IMR-90 (cell line): ENCODE results near the gene CTDP1. TPM values are rescaled to one million over a fixed set of nuclear protein-coding genes. Genes with fewer than 3 reads are reported as not detected.

ENCODE experiments used
- ATAC-seq: fragments of 200-7000 bp; cut with Tn5 transposase; 2 replicates; pipeline ENCODE4 v1.9.1; 2020; ENCODE audit warnings: low read depth, mild to moderate bottlenecking, moderate library complexity
- BruUV-seq: library from RNA; stranded (reverse); fragments of 400-500 nt; replicated peaks from 2 replicates; lab custom pipeline; 2021; lab: Mats Ljungman, UMichigan
- CTCF ChIA-PET: fragments of 300-600 bp; formaldehyde crosslinking; extraction: SDS; loops from one replicate; lab custom pipeline; 2021; ENCODE audit warnings: antibody characterized with exemption; lab: Yijun Ruan, JAX
- POLR2A ChIA-PET: fragments of 300-600 bp; sonication (Branson Sonifier 250); formaldehyde crosslinking; loops from one replicate; lab custom pipeline; 2022; ENCODE audit warnings: antibody characterized with exemption; ENCODE audit not compliant: unreplicated experiment; lab: Charles Lee
- DNase-seq: peaks from one replicate; pipeline ENCODE4 v3.0.0; 2013
- H2AFZ ChIP-seq: replicated peaks from 2 replicates; pipeline ENCODE3; 2013; ENCODE audit warnings: low read length, mild to moderate bottlenecking; ENCODE audit not compliant: poor library complexity
- H2AK5ac ChIP-seq: 2 replicates; pipeline ENCODE4 v1.6.1; 2013; ENCODE audit warnings: low read depth, low read length, inconsistent platforms
- H2AK9ac ChIP-seq: replicated peaks from 2 replicates; pipeline ENCODE3; 2013; ENCODE audit warnings: mild to moderate bottlenecking, low read depth, low read length, moderate library complexity; ENCODE audit not compliant: poor library complexity
- H2BK120ac ChIP-seq: 2 replicates; pipeline ENCODE4 v1.6.1; 2013; ENCODE audit warnings: low read depth, low read length, inconsistent platforms
- H2BK15ac ChIP-seq: 3 replicates; pipeline ENCODE4 v1.6.1; 2013; ENCODE audit warnings: low read depth, low read length, inconsistent platforms
- H2BK20ac ChIP-seq: 2 replicates; pipeline ENCODE4 v1.6.1; 2013; ENCODE audit warnings: low read depth, mild to moderate bottlenecking, inconsistent platforms, low read length, moderate library complexity
- H2BK5ac ChIP-seq: 2 replicates; pipeline ENCODE4 v1.6.1; 2013; ENCODE audit warnings: mild to moderate bottlenecking, low read depth, low read length, inconsistent platforms; ENCODE audit not compliant: poor library complexity, severe bottlenecking
- H3K14ac ChIP-seq: replicated peaks from 2 replicates; pipeline ENCODE4 v1.6.1; 2013; ENCODE audit warnings: low read depth, low read length, inconsistent platforms
- H3K18ac ChIP-seq: 2 replicates; pipeline ENCODE4 v1.6.1; 2013; ENCODE audit warnings: low read depth, low read length, control low read depth
- H3K23ac ChIP-seq: 2 replicates; pipeline ENCODE4 v1.6.1; 2013; ENCODE audit warnings: low read depth, low read length, inconsistent platforms
- H3K27ac ChIP-seq: 2 replicates; pipeline ENCODE4 v1.5.1; 2013; ENCODE audit warnings: mild to moderate bottlenecking, control low read depth, low read length; ENCODE audit not compliant: insufficient read depth
- H3K27me3 ChIP-seq: 2 replicates; pipeline ENCODE4 v1.6.1; 2013; ENCODE audit warnings: low read length; ENCODE audit not compliant: control insufficient read depth, insufficient read depth
- H3K36me3 ChIP-seq: 2 replicates; pipeline ENCODE4 v1.6.1; 2013; ENCODE audit warnings: low read length, mixed read lengths; ENCODE audit not compliant: control insufficient read depth, insufficient read depth
- H3K4ac ChIP-seq: 2 replicates; pipeline ENCODE4 v1.6.1; 2013; ENCODE audit warnings: low read depth, low read length, inconsistent platforms
- H3K4me1 ChIP-seq: 2 replicates; pipeline ENCODE4 v1.6.1; 2013; ENCODE audit warnings: low read length, mixed read lengths; ENCODE audit not compliant: control insufficient read depth, insufficient read depth
- H3K4me2 ChIP-seq: 2 replicates; pipeline ENCODE4 v1.6.1; 2013; ENCODE audit warnings: low read depth, mild to moderate bottlenecking, control low read depth, low read length, moderate library complexity
- H3K4me3 ChIP-seq: 2 replicates; pipeline ENCODE4 v1.5.1; 2013; ENCODE audit warnings: low read depth, mild to moderate bottlenecking, control low read depth, low read length, moderate library complexity; ENCODE audit not compliant: insufficient read depth
- H3K56ac ChIP-seq: 2 replicates; pipeline ENCODE4 v1.6.1; 2013; ENCODE audit warnings: low read length, inconsistent platforms; ENCODE audit not compliant: insufficient read depth; ENCODE audit errors: extremely low read depth
- H3K79me1 ChIP-seq, 2 experiments: 2 replicates each; pipeline ENCODE4 v1.6.1; 2013; ENCODE audit warnings: low read length in 2 of 2, inconsistent platforms in 1 of 2, low read depth in 1 of 2
- H3K9ac ChIP-seq: 2 replicates; pipeline ENCODE4 v1.6.1; 2013; ENCODE audit warnings: low read depth, low read length, control low read depth
- H3K9me1 ChIP-seq: 2 replicates; pipeline ENCODE4 v1.6.1; 2013; ENCODE audit warnings: low read length, inconsistent platforms; ENCODE audit not compliant: insufficient read depth
- H3K9me3 ChIP-seq: 2 replicates; pipeline ENCODE4 v1.6.1; 2013; ENCODE audit warnings: low read length; ENCODE audit not compliant: control insufficient read depth, insufficient read depth
- H4K20me1 ChIP-seq: 2 replicates; pipeline ENCODE4 v1.6.1; 2013; ENCODE audit warnings: low read length, inconsistent platforms; ENCODE audit not compliant: insufficient read depth
- H4K5ac ChIP-seq: 2 replicates; pipeline ENCODE4 v1.6.1; 2013; ENCODE audit warnings: mild to moderate bottlenecking, low read depth, low read length, control low read depth
- H4K8ac ChIP-seq, 2 experiments: 2 replicates each; pipeline ENCODE4 v1.6.1; 2013; ENCODE audit warnings: low read depth in 2 of 2, low read length in 2 of 2, control low read depth in 1 of 2, inconsistent platforms in 1 of 2
- H4K91ac ChIP-seq: 2 replicates; pipeline ENCODE4 v1.6.1; 2013; ENCODE audit warnings: low read depth, low read length, inconsistent platforms; ENCODE audit not compliant: insufficient read depth
- MAFK ChIP-seq: IDR thresholded peaks from 2 replicates; pipeline ENCODE4 v1.6.1; 2012; ENCODE audit warnings: low read depth, low read length, improper control_type of control experiment
- MXI1 ChIP-seq: IDR thresholded peaks from 2 replicates; pipeline ENCODE4 v1.6.1; 2012; ENCODE audit warnings: low read depth, mild to moderate bottlenecking, low read length, moderate library complexity, borderline replicate concordance
- WGBS, 2 experiments: methylation state at CpG; one replicate each; pipeline versions ENCODE4 v1.1.5 to v1.1.7; 2013; ENCODE audit warnings: missing lambda C conversion rate in 2 of 2; ENCODE audit not compliant: insufficient read length in 1 of 2; ENCODE audit errors: extremely low coverage in 2 of 2; 5-methylcytosine and 5-hydroxymethylcytosine counted together
- dilution Hi-C: fragments of 300-500 bp; cut with HindIII; formaldehyde crosslinking; loops from one replicate; pipeline ENCODE4 v1.14.3; 2018; ENCODE audit warnings: low sequenced_read_pairs; ENCODE audit not compliant: unreplicated experiment
- in situ Hi-C: fragments of 300-500 bp; cut with MboI; formaldehyde crosslinking; loops from 3 replicates; pipeline ENCODE4 v1.14.3; 2019; ENCODE audit warnings: low sequenced_read_pairs, inconsistent platforms, mixed read lengths
- intact Hi-C: fragments of 100-400 bp; cut with micrococcal nuclease; formaldehyde crosslinking; loops from 2 replicates; pipeline ENCODE4 v1.10.0; 2022
- polyA plus RNA-seq, 3 experiments: library from polyadenylated mRNA; depleted of rRNA; stranded (reverse); fragments of >200 nt; gene quantifications; 2 replicates each; pipeline ENCODE4 v1.2.3, GENCODE V29; 2012; ENCODE audit warnings: low replicate concordance in 1 of 3
- total RNA-seq: library from RNA; depleted of rRNA; stranded (reverse); fragments of >200 nt; gene quantifications from 2 replicates; pipeline ENCODE4 v1.2.3, GENCODE V29; 2012

The CTDP1 gene
- total and polyA plus RNA-seq, 2 of the 4 experiments (the other 2 are of a cell fraction) = 13.4 to 17.6 TPM

DNA sequence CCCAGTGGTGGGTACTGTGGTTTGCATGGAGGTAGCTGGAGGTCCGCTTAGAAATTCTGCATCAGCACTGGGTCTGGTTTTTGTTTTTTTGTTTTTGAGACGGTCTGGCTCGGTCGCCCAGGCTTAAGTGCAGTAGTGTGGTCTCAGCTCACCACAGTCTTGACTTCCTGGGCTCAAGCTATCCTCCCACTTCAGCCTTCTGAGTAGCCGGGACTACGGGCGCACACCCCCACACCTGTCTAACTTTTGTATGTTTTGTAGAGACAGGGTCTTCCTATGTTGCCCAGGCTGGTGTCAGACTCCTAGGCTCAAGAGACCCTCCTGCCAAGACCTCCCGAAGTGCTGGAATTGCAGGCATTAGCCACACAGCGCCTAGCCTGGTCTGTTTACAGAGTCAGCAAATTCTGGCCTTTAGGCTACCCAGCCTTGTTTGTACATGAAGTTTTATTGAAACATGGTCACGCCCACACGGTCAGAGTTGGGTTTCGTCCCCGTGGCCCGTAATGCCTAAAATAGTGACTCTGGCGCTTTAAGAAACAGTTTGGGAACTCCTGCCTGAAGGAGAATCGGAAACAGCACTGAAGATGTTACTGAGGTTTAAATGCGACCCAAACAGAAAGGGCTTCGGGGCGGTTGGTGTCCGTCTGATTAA, 32.7 kb downstream of the CTDP1 start:
- peaks cover 49% of the 10 kb centered on the region for H3K36me3 ChIP-seq
- no peak overlapping the region for H3K23ac ChIP-seq
- dilution Hi-C loops (no loop called here), intact Hi-C loops (no loop called here), in situ Hi-C loops (no loop called here)
- no TSS peak for BruUV-seq
- no peak overlapping the region for H4K91ac ChIP-seq
- ChIA-PET POLR2A (no interaction called here), CTCF (no interaction called here)
- no peak for ATAC-seq
- no peak for DNase-seq
- no peak overlapping the region for H2BK120ac ChIP-seq
- H3K9me3 ChIP-seq = no peaks in the 10 kb centered on the region
- H3K79me1 ChIP-seq = peaks cover 0 to 10% of the 10 kb centered on the region in 2 experiments; a peak in 3 of 4 replicates
- peak; percentile 17; the same call in 1 of the 2 replicates for TF ChIP-seq MAFK
- no peak for TF ChIP-seq MXI1
- H3K18ac ChIP-seq = no peak overlapping the region
- H3K14ac ChIP-seq = no peak overlapping the region
- H3K4me2 ChIP-seq = no peak overlapping the region
- no peak overlapping the region for H4K8ac ChIP-seq
- no peak overlapping the region for H2AFZ ChIP-seq
- H3K4ac ChIP-seq = no peak overlapping the region
- H3K27ac ChIP-seq = no peak overlapping the region
- 95% methylated on average over 9 of the region's 20 CpGs; no CpG with 5 or more reads in 1 of the 2 experiments for WGBS, 2 experiments
- H4K20me1 ChIP-seq = no peaks in the 10 kb centered on the region
- H3K27me3 ChIP-seq = no peaks in the 10 kb centered on the region
- H3K4me1 ChIP-seq = no peaks in the 10 kb centered on the region
- H3K4me3 ChIP-seq = no peak overlapping the region
- no peaks in the 10 kb centered on the region for H3K9me1 ChIP-seq
- H2BK15ac ChIP-seq = no peak overlapping the region
- H2BK5ac ChIP-seq = no peak overlapping the region
- H2AK9ac ChIP-seq = no peak overlapping the region
- no peak overlapping the region for H2AK5ac ChIP-seq
- H3K56ac ChIP-seq = no peak overlapping the region
- no peak overlapping the region for H2BK20ac ChIP-seq
- H3K9ac ChIP-seq = no peak overlapping the region
- no peak overlapping the region for H4K5ac ChIP-seq
